HG03108 (cell line): ENCODE results near the gene CPPED1.

Source experiments
- ATAC-seq: cut with Tn5 transposase; IDR thresholded peaks from one replicate; pipeline ENCODE4 v1.9.1; 2021; ENCODE audit warnings: moderate library complexity; ENCODE audit not compliant: unreplicated experiment

The CPPED1 gene

DNA sequence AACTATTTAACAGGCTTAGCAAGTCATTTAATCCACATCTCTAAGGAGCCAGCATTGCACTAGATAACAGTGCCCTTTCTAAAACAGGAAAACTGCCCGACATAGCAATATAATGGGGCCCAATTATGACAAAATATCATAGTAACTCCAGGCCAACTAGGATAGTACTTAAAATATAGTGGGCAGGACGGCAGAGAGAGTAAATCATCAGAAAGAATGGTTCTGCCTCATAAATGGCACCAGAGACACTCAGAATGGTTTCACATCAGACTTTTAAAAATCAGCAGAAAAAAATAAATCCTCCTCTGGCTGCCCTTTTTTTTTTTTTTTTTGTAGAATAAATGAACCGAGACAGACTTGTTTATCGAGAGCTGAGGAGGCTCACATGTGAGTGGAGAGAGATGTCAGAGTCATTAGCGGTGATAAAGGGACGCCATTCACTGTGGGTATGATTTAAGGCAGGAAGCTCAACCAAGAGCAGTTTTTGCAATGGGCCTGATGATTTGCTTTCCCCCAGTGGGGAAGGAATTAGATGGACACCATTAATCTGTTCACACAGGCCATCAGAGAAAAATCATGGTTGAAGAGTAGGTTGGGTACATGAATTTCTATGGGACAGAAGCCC, 62.6 kb downstream of the CPPED1 start:
- ATAC-seq, result no peak

DNA sequence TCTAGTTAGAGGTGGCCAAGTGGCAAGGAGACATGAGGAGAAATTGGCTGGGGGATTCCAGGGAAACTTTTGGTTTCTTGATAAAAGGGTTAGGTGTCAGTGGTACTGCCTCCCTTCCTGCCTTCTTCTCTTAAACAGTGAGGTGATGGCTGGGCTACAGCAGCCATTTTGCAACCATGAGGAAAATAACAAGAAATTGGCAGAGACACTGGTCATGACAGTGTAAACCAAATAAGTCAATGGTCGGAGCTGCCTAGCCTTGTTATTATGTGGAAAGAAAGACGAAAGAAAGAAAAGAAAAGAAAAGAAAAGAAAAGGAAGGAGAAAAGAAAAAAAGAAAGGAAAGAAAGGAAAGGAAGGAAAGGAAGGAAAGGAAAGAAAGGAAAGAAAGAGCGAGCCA, 63.9 kb downstream of the CPPED1 start:
- ATAC-seq, result no peak

DNA sequence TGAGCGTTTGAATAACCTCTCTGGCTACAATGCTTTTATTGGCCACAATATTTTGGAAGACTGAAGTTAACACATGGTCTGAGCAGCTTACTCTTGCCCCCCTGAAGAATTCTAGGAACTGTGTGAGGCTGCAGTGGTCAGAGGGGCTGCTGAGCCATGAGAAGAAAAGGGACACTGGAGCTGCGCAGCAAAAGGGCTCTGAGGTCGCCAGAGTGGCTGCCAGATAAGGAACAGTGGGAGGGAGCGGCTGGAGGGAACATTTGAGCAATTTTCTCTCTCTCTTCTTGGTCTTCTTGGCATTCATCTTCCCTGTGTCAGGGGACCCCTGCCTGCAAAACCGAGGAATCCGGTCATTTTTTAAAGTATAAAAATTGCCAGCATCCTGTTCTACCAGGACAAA, 66.1 kb downstream of the CPPED1 start:
- ATAC-seq, result no peak

DNA sequence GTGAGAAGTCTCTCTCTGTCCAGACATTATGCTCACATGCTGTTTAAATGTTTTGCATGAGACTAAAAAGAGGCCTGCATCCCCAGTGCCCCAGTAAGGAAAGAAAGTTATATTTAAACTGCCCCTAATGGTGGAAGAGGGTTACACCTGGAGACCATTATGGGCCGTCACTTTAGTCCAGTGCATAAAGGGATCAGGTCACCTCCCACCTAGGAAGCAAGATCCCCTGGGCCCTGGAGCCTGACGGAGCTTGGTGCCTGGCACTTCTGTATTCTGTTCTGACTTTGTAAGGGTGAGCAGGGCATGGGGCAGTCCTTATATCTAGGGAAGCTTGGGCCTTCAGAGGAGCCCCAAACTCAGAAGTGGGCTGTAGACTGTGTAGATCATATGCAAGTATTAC, 67.9 kb downstream of the CPPED1 start:
- no peak for ATAC-seq

DNA sequence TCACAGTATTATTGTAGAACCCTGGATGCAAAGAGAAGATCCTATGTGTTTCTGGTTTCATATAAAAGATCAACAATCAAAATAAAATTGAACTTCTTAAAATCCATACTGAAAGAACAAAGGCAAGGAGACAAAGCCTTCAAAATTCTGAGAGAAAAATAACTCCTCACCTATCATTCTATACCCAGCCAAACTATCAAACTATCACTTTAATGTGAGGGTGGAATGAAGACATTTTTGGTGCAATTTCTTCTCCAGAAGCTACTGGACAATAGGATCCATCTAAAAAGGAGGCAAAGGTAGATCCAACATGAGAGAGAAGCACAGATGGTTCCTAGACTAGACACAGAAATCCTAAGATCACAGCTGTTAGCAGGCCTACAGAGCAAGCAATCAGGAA, 71.1 kb downstream of the CPPED1 start:
- ATAC-seq, result no peak

DNA sequence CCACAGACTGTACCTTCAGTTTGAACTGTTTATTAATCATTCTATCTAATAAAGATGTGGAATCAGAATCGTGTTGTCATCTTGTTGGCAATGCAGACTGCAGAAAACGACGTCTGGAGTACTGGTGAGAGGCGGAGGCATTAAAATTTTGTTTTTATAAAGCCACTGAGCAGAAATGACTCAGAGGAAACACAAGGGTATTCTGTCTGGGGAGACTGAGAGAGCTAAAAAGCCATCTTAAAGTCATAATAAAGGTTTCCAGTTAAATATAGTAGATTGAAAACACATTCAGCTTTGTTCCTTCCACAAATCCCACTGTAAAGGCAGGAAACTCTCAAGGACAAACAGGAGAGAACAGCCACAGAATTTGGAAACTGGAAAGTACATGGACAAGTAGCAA, 74.2 kb downstream of the CPPED1 start:
- ATAC-seq, result no peak

DNA sequence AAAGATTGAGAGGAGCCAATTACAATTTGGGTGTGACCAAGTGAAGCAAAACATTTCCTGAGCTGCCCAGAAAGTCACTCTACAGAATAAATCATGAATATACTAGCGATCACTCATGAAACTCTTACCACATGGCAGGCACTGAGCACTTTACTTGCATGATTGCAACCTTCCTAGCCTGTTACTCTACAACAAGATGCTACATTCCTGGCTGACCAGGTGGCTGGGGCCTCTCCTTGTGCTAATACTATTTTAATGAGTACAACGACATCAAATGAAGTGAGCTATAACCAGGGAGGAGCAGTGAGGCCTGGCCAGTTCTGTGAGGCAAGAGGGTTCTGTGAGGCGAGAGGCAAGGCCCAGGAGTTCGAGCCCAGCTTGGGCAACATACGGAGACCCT, 75.2 kb downstream of the CPPED1 start:
- ATAC-seq, result no peak

DNA sequence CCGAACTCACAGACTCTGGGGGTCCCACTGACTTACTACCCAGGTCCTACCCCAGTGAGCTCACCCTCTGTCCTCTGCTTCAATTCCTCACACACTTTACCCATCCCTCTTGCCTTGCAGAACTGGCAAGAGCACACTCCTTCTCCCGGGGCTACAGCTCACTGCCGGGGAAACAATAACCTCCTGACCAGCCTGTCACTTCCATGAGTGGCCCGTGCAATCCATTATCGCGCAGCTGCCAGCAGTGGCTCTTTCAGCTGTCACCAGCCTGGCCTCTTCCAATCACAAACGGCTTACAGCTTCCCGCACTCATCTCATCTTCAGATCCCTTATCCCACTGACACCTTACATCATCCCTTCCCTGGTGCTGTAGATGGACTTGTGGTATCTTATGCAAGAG, 79.5 kb downstream of the CPPED1 start:
- no peak for ATAC-seq

DNA sequence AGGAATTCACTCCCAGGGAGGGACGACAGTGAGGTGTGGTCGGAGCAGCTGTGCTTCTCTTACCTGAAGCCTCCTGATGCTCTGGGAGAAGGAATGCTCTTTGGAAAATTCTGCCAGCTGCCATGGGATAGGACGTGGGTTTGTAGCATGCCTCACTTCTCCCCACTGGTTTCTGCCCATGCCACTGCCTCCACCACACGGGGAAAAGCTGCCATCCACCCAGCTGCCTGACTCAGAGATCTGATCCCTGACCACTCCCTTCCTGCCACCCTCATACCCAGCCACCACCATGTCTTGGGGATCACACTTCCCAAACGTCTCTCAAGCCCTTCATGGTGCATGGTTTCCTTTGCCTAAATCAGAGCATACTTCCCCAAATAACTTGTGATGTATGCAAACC, 80.0 kb downstream of the CPPED1 start:
- no peak for ATAC-seq

DNA sequence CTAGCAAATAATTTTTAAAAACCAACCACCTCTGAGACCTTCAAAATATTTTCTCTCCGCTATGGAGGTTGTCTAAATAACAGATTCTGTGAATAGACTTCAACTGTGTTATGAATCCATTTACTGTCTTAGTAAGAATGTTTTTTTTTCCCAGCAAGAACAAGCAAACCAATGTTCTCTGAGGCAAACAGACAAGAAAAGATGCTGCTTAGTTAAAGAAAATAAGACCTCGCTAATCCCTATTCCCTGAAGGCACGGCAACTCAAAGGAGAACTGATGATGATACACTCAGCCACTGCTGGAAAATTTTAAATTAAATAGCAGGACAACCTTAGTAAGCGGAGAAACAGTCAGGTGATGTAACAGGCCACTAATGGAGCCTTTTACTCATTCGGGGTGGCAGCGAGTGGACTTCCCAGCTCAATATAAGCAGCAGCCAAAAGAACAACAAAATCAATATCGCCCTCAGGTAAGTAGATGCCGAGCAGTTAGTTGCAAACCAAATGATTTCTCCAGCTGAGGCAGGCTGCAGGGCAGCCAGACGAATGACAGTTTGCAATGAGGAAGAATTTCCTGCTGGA, 81.8 kb downstream of the CPPED1 start:
- ATAC-seq, result no peak

DNA sequence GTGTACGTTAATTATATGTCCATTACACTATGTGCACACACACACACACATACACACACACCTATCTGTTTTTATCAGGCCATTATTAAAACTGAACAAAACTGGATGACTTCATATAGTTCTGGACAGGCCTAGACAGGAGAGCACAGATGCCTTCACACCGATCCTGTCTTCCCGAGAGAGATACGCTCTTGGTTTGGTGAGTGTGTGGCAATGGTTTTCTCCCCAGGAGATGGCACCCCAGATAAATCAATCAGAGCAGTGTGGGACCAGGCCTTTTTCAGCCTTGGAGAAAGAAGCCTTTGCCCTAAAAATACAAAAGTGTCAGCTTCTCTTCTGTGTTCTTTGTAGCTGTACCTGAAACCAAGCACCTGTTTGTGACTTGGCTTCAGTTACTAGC, 83.7 kb downstream of the CPPED1 start:
- ATAC-seq, result no peak

DNA sequence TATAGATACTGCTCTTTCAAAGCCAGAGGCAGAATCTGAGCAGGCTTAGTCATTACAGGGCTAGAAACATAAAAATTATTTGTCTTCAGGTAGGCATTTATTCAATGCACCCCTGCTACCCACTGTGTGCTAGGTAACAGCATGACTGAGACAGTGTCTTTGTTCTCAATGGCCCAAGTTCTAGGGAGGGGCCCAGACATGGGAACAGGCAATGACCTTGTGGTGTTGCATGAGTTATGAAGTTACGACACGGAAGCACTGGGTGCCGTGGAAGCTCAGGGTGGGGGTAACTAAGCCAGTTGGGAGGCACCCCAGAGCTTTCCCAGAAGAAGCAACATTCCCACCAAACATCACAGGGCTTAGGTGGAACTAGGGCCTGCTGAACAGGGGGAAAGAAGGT, 87.0 kb downstream of the CPPED1 start:
- no peak for ATAC-seq

DNA sequence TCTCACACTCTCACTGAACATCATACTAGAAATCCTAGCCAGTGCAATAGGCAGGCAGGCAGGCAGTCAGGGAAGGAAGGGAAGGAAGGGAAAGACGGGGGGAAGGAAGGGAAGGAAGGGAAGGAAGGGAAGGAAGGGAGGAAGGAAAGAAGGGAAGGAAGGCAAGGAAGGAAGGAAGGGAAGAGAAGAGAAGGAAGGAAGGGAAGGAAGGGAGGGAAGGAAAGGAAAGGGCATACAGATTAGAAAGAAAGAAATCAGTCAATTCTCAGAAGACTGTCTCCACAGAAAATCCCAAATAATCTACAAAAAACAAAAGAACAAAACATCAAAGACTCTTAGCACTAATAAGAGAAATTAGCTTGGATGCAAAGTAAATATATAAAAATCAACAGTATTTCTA, 93.9 kb downstream of the CPPED1 start:
- no peak for ATAC-seq

DNA sequence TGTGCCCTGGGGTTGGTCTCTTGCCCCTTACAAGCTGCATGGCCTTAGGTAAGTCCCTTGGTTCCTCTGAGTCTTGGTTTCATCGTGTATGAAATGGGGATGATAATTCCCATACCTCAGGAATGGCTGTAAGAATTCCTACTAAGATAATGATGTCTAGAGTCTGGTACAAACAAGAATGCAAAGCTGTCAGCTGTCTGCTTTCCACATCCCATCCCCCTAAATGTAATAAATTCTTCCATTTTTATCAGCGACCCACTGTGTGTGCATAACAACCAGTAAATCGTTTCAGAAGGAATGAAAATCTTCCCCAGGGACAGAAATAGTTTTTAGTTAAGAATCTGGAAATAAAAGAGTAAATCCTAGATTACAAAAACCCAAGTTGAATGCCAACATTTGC, 95.4 kb downstream of the CPPED1 start:
- no peak for ATAC-seq

DNA sequence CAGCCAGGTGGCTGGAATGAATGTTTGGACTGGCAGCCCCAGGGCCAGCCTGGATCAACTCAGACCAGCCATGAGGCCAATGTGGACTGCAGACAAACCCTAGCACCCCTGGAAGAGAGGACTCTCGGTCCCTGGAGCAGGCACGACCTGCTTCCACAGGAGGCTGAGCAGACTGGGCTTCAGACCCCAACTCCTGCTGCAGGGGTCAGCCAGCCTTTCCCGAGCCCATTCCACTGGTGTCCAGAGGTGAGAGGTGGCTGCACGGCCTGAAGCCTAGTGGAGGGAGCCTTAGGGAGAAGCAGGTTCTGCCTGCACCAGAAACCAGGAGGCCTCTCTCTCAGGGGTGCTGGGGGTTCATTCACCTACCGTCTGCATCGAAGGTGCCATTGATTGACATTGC, 97.1 kb downstream of the CPPED1 start:
- no peak for ATAC-seq

DNA sequence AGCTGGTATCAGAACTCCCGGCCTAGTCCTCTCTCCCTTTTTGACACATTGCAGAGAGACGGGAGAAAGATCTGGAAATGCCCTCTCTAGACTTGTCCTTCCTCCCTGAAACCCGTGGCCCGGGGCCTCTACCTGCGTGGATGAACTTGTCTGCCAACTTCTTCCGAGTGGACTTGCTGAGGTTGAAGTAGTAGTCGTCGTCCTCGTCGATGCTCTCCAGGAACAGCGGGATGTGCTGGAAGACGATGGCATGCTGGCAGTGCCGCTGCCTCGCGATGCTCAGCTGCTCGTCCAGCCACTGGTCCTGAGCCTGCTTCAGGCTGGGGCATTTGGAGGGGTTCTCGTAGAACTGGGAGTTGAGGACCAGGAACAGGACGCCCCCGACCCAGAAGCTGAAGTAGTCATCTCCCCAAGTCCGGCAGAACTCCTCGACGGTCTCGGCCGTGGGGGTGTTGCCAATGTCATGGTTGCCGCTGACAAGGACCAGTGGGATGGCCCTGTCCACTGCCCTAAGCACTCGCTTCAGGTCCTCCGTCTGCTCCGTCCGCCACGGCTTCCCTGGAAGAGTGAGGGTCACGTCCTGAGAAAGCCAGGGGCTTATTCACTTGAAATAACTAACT, 99.1 kb downstream of the CPPED1 start:
- no peak for ATAC-seq

DNA sequence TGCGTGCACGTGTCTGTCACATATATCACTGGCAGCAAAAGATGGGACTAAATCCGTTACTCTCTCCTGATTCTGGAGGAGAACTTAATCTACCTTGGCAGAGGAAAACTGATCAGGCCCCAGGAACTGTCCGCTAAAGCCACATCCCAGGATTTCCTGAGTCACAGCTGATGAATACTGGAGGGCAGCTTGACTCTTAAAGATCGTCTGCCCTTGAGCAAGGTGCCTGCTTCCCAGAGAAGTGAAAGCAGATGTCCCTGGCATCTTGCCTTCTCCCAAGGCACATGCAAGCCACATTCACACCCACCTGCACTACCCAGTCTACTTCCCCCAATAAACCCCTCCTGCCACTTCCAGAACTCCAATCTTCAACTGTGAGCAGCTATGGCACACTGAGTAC, 99.8 kb downstream of the CPPED1 start:
- ATAC-seq, result no peak

DNA sequence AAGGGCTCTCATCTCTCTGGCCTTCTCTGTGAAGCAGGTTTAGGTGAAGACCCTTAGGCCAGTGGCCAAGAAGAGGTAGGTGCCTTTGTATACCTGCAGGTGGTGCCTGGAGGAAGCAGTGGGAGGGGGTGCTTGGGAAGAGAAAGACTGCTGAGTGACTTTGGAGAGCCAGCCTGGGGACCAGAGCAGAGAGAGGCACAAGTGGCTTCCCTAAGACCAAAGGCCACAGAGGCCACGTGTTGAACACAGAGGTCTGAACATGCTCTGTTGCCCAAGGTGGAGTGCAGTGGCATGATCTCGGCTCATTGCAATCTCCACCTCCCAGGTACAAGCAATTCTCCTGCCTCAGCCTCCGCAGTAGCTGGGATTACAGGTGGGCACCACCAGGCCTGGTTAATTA, 103.5 kb downstream of the CPPED1 start:
- no peak for ATAC-seq

DNA sequence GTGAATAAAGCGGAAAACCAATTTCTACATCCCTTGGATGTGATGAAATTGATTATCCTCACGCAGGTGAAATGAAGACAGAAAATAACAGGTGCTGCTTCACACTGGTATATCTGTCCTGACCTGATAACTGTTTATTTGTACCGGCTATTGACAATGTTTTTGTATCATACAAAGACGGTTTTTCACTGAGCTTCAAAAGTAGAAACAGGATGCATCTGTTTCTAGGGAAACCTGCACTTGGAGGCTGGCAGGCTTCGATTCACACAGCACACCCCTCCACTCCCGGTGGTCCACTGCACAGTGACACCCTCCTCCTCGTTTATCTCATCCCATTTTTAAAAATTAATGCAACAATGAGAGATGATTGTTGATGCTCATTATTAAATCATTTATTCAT, 104.5 kb downstream of the CPPED1 start:
- ATAC-seq, result no peak

DNA sequence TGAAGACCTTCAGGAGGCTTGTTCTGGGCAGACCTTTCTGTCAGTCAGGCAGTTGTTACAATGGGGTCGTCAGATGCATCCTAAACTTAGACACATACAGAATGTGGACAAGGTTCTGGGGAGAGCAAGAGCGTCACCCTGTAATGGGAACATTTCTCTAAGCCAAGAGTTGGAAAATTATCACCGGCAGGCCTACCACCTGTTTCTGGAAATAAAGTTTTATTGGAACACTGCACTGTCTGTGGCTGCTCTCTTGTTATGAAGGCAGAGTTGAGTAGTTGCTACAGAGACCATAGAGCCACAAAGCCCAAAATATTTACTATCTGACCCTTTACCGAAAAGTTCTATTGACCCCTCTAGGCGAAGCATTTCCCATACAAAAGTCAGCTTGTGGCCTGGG, 106.2 kb downstream of the CPPED1 start:
- no peak for ATAC-seq

DNA sequence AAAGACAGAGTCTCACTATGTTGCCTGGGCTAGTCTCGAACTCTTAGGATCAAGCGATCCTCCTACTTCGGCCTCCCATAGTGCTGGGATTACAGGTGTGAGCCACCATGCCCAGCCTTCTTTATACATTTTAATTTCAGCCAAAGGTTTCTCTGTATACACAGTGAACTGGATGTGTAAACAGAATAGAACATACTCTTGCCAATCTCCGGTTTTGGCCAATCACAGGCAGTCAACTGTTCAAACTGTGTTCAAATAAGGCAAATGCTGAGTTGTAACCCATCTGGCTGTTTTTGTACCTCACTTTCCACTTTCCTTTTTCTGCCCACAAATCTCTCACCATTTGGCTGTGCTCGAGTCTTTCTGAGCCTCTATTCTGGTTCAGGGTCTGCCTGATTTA, 108.2 kb downstream of the CPPED1 start:
- no peak for ATAC-seq

DNA sequence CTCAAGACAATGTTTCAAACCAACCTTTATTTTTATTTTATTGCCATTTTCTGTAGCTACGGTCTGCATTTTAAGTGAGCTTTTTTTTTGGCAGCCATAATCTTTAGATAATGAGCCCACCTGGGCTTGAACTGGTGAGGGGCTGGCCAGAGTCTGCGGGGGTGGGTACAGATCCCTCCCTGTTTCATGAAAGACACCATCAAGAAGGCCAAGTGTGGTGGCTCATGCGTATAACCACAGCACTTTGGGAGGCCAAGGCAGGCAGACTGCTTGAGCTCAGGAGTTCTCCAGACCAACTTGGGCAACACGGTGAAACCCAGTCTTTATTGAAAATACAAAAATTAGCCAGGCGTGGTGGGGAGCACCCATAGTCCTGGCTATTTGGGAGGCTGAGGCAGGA, 113.7 kb downstream of the CPPED1 start:
- no peak for ATAC-seq
